Neural crest cell (in vitro differentiated cells): ENCODE results near the gene FZD2. TPM values are rescaled to one million over a fixed set of nuclear protein-coding genes. Genes with fewer than 3 reads are reported as not detected.
"Not testable (repeated sequence)": the region's sequence is repeated elsewhere in the genome, so short reads cannot be mapped to it uniquely, and the experiment has no call there.

ENCODE experiments used
- DNase-seq: peaks from one replicate; pipeline ENCODE4 v3.0.0; 2021; ENCODE audit warnings: low read depth, mixed read lengths, low spot score
- H3K27ac Mint-ChIP-seq: one replicate; pipeline ENCODE4 v1.8.0; 2021; ENCODE audit warnings: mild to moderate bottlenecking, mixed read lengths; ENCODE audit not compliant: unreplicated experiment
- H3K27me3 Mint-ChIP-seq: 2 replicates; pipeline ENCODE4 v1.8.0; 2021; ENCODE audit warnings: low read depth, mild to moderate bottlenecking, mixed read lengths
- H3K36me3 Mint-ChIP-seq: 2 replicates; pipeline ENCODE4 v1.8.0; 2021; ENCODE audit warnings: low read depth, mild to moderate bottlenecking, mixed read lengths
- H3K4me1 Mint-ChIP-seq: 2 replicates; pipeline ENCODE4 v1.8.0; 2021; ENCODE audit warnings: mixed read lengths
- H3K4me3 Mint-ChIP-seq: one replicate; pipeline ENCODE4 v1.8.0; 2021; ENCODE audit warnings: mild to moderate bottlenecking, mixed read lengths
- H3K9me3 Mint-ChIP-seq: 2 replicates; pipeline ENCODE4 v1.8.0; 2021; ENCODE audit warnings: mixed read lengths
- CTCF ChIP-seq: fragments of 200-600 bp; sonication (generic); conservative IDR thresholded peaks from 2 replicates; pipeline ENCODE4 v1.5.0; 2021; ENCODE audit warnings: antibody characterized with exemption, mild to moderate bottlenecking
- long read RNA-seq: library from polyadenylated mRNA; unstranded; transcript quantifications from one replicate; pipeline ENCODE4 v2.0.0, GENCODE V29; 2020
- total RNA-seq: library from RNA; stranded (reverse); gene quantifications from 2 replicates; pipeline ENCODE4 v1.2.1, GENCODE V29; 2021

Gene FZD2
- total RNA-seq, result 93.5 and 96.2 TPM in 2 replicates
- long read RNA-seq, transcript FZD2-201 (1 exons, 2,112 nt), result major isoform, 6 of 6 reads
- long read RNA-seq, partial matches to known transcripts, result 0 of 6 reads
- long read RNA-seq, other reads (novel, unspliced or antisense), result 0 of 6 reads

GRCh38 chr17:44556832-44557606, at the start of gene FZD2:
Gene FZD2 (plus strand): TSS chr17:44557484. CDS start chr17:44557689, 205 bp downstream.
- TF ChIP-seq CTCF, result no peak
- DNase-seq, result peak; percentile 91
- peaks cover 2% of the 10 kb centered on the region for H3K27me3 Mint-ChIP-seq
- peaks cover 17% of the 10 kb centered on the region for H3K36me3 Mint-ChIP-seq
- no peaks in the 10 kb centered on the region for H3K9me3 Mint-ChIP-seq
- peak within 1 kb of the TSS; percentile 96 for H3K4me3 Mint-ChIP-seq
- peak within 1 kb of the TSS; percentile 99 for H3K27ac Mint-ChIP-seq
- peaks cover 65% of the 10 kb centered on the region for H3K4me1 Mint-ChIP-seq

GRCh38 chr17:44511241-44512134, 45.8 kb upstream of the FZD2 start:
- H3K27me3 Mint-ChIP-seq, H3K36me3 Mint-ChIP-seq, H3K9me3 Mint-ChIP-seq: not testable (repeated sequence)
- Mint-ChIP-seq H3K4me1 (peaks cover 17% of the 10 kb centered on the region), H3K27ac (peak overlapping the region; percentile 85), H3K4me3 (peak overlapping the region; percentile 66)
- peak; percentile 48 for DNase-seq

- Mint-ChIP-seq H3K9me3 (no peaks in the 10 kb centered on the region), H3K27ac (no peak overlapping the region), H3K4me3 (no peak overlapping the region), H3K36me3 (no peaks in the 10 kb centered on the region), H3K27me3 (no peaks in the 10 kb centered on the region), H3K4me1 (no peaks in the 10 kb centered on the region)
- no peak for DNase-seq
- TF ChIP-seq CTCF, result no peak
Observed at GRCh38 chr17:44518032-44518431, 39.3 kb upstream of the FZD2 start.

GRCh38 chr17:44522883-44523671, 34.2 kb upstream of the FZD2 start:
- Mint-ChIP-seq H3K27ac (no peak overlapping the region), H3K27me3 (no peaks in the 10 kb centered on the region), H3K36me3 (peaks cover 3% of the 10 kb centered on the region), H3K9me3 (peaks cover 8% of the 10 kb centered on the region), H3K4me1 (no peaks in the 10 kb centered on the region), H3K4me3 (no peak overlapping the region)
- DNase-seq, result peak; percentile 34
- peak; percentile 48 for TF ChIP-seq CTCF

- H3K4me1 Mint-ChIP-seq, result no peaks in the 10 kb centered on the region
- no peak overlapping the region for H3K4me3 Mint-ChIP-seq
- no peaks in the 10 kb centered on the region for H3K27me3 Mint-ChIP-seq
Observed at GRCh38 chr17:44523672-44523972, 33.7 kb upstream of the FZD2 start.

More at GRCh38 chr17:44523672-44523972, 33.7 kb upstream of the FZD2 start:
- no peak for TF ChIP-seq CTCF
- Mint-ChIP-seq H3K27ac (no peak overlapping the region), H3K9me3 (peaks cover 8% of the 10 kb centered on the region), H3K36me3 (peaks cover 3% of the 10 kb centered on the region)
- no peak for DNase-seq
